GM12874 (cell line): ENCODE results near the gene GNG12.

Source experiments
- TF ChIP-seq, protein P1 (sequence below): IDR thresholded peaks from 2 replicates; pipeline ENCODE4 v1.5.1; 2011; ENCODE audit warnings: low read depth, mild to moderate bottlenecking, control low read depth, low read length, moderate library complexity; ENCODE audit not compliant: insufficient read depth

The GNG12 gene

GRCh38 chr1:67821263-67821662 lies 12.0 kb downstream of the GNG12 start:
- TF ChIP-seq, protein P1, sequence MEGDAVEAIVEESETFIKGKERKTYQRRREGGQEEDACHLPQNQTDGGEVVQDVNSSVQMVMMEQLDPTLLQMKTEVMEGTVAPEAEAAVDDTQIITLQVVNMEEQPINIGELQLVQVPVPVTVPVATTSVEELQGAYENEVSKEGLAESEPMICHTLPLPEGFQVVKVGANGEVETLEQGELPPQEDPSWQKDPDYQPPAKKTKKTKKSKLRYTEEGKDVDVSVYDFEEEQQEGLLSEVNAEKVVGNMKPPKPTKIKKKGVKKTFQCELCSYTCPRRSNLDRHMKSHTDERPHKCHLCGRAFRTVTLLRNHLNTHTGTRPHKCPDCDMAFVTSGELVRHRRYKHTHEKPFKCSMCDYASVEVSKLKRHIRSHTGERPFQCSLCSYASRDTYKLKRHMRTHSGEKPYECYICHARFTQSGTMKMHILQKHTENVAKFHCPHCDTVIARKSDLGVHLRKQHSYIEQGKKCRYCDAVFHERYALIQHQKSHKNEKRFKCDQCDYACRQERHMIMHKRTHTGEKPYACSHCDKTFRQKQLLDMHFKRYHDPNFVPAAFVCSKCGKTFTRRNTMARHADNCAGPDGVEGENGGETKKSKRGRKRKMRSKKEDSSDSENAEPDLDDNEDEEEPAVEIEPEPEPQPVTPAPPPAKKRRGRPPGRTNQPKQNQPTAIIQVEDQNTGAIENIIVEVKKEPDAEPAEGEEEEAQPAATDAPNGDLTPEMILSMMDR, result no peak

DNA sequence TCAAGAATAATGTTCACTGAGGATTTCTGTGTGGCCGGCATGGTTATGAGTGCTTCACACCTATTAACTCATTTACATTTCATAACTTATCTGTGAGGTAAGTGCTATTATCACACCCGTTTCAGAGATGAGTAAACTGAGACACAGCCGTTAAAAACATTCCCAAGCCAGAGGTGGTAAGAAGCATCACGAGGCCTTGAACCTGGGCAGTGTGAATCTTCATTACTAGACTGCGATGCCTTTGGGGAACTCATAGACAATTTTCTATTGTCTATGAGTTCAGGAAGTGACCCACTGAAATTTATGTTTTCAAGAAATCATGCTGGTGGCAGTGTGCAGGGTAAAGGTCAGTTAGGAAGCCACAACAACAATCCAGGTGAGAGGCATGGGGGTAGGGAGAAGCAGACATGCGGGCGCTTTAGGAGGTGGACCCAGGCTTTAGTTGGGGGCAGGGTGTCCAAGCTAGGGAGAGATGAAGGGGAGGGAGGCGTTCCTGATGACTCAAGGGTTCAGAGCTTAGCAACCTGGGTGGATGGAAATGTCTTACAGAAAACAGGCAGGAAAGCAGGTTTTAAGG lies 14.5 kb downstream of the GNG12 start:
- TF ChIP-seq, protein P1, result no peak

- TF ChIP-seq, protein P1, result no peak
Measured at GRCh38 chr1:67818162-67818561, 15.1 kb downstream of the GNG12 start.

- TF ChIP-seq, protein P1, result no peak
Measured at GRCh38 chr1:67817319-67817718, 15.9 kb downstream of the GNG12 start.

- TF ChIP-seq, protein P1, result no peak
Measured at GRCh38 chr1:67816506-67816905, 16.8 kb downstream of the GNG12 start.

DNA sequence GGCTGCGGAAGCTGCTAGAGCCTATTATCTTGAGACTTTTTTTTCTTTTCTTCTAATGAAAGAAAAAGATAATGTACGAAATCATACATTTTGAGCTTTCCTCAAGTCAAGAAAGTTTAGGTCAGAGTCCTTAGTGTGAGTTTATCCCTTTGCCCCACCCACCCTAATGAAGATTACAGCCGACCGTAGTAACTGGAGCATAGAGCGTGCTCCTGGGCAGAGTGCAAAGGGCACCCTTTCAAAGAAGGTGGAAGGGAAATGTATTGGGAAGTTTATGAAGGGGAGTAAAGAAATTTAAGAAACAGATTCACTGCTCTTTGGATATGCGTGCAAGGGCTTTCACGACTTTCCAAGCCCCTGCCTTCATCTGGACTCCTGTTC lies 17.2 kb downstream of the GNG12 start:
- TF ChIP-seq, protein P1, result no peak

DNA sequence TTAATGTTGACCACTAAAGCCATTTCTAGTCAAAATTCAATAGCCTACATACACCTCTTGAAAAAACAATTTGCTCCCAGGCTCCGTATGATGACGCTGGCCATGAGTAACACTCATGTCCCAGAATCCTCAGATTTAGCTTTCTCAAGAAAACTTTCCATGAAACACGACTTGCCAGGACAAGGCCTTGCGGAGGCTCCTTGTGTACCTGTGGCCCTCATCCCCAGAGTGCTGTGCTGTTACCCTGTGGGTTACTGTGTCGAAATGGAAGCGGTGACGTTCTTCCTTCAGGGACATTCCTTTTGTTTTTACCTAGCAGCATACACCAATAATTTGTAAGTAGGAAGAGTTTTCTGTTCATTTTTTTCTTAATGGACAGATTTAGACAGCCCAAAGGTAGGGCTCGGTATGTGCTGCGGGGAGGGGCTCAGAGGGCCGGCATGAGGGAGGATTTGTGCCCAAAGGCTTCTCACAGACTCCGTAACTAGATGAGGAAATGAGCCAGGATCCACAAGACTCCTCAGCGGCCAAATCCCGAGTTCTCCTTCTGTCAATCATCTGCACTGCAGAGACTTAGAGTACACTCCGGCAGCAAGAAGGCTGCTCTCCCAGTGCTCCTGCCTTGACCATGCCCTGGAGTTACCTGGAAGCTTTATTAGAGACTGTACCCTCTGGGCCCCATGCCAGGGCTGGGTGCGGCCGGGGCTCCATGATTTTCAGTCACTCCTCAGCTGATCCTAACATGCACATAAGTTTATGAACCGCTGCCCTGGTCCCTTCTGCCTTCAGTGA lies 17.8 kb downstream of the GNG12 start:
- TF ChIP-seq, protein P1, result no peak
